HG03103 (cell line): ENCODE results near the gene HSPA12A.

Source experiments
- ATAC-seq: cut with Tn5 transposase; IDR thresholded peaks from one replicate; pipeline ENCODE4 v1.9.1; 2021; ENCODE audit warnings: low read depth; ENCODE audit not compliant: unreplicated experiment

The HSPA12A gene

DNA sequence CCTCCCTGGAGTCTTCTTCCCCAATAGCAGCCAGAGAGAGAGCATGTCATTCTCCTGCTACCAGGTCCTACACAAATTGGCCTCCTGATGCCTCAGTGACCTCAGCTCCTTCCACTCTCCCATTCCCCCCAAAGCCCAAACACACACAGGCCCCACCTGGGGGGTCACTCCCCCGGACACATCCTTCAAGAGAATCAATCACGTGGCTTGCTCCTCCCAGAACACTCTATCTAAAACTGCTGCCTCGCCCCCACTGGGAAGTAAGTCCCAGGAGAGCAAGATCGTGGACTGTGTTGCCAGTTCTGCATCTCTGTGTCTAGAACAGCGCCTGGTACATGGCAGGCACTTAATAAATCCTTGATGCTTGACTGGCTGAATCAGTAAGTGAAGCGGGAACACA, 2.5 kb upstream of the HSPA12A start:
- ATAC-seq: no peak

DNA sequence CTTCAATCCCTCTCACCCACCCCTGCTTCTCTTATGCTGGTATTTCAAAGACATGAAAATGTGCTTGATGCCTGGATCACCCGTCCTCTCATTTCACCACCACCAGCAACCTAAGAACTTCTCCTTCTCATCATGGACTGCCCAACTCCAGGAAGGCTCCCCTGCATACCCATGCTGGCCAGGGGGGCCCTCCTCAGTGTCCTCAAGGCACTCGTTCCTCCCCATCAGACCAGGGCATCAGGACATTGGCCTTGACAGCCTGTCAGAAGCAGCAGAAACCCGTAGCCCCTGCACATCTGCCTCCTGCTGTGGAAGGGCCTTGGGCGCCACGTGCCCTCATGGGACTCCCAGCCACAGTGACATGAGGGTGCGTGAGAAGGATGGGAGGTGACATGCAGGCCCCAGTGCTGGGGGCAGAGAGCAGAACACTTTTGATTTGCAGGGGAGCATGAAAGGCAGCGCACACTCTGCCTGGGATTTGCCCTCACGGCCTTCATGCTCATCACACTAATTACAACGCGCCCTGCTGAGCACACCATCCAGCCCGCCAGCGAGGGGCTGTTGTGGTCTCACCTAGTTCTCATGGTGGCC, 1.9 kb upstream of the HSPA12A start:
- no peak for ATAC-seq

GRCh38 chr10:116743266-116744064, 1.1 kb upstream of the HSPA12A start:
- ATAC-seq: no peak

GRCh38 chr10:116741391-116742351, 695 bp downstream of the HSPA12A start:
- ATAC-seq: peak; percentile 2

GRCh38 chr10:116740971-116741370, 1.4 kb downstream of the HSPA12A start:
- ATAC-seq: no peak

DNA sequence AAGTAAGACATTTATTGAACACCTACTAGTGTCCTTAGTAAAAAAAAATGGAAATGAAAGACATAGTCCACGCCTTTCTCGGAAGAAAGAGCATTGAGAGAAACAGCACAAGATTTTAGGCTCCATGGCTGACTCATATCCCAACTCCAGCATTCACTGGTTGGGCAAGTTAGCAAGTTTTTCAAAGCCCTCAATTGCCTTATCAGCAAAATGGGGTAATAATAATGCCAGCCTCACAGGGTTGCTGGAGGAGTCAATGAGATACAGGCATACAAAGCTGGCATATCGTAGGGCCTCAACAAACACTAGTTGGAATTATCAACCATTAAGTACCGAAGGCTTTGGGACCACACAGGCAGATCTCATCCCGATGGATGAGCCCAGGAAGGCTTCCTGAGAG, 4.0 kb downstream of the HSPA12A start:
- no peak for ATAC-seq

GRCh38 chr10:116737627-116738327, 4.6 kb downstream of the HSPA12A start:
- no peak for ATAC-seq

DNA sequence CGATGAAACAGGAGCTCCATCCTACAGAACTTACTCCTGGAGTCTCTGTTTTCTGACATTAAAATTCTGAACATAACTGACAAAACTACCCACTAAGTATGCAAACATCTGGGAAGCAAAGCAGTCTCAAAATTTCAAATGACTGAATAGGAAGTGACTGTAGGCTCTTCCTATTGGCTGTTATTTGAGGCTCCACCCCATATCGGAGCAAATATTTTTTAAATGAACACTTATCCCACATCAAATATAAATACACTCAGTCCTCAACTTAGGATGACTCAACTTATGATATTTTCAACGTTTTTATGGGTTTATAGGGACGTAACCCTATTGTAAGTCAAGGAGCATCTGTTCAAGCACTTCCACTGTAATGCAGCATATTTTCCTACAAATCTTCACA, 8.8 kb downstream of the HSPA12A start:
- ATAC-seq: no peak

DNA sequence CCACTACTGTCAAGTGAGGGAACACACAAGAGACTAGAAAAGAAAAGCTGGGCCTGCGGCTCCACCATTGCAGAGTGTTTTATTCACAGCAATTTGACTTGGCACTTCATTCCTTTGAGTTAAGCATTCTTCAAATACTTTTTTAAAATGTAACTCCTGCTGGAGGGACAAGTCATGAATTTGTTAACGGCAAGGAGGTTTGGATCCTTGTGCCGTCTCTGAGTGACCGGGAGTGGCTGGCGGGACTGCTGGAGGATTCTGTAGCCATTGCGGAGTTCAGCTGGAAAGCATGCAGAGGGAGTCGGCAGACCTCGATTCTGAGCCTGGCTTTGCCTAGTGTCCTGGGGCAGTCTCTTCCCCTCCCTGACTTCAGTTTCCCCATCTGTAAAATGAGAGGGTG, 9.8 kb downstream of the HSPA12A start:
- no peak for ATAC-seq

DNA sequence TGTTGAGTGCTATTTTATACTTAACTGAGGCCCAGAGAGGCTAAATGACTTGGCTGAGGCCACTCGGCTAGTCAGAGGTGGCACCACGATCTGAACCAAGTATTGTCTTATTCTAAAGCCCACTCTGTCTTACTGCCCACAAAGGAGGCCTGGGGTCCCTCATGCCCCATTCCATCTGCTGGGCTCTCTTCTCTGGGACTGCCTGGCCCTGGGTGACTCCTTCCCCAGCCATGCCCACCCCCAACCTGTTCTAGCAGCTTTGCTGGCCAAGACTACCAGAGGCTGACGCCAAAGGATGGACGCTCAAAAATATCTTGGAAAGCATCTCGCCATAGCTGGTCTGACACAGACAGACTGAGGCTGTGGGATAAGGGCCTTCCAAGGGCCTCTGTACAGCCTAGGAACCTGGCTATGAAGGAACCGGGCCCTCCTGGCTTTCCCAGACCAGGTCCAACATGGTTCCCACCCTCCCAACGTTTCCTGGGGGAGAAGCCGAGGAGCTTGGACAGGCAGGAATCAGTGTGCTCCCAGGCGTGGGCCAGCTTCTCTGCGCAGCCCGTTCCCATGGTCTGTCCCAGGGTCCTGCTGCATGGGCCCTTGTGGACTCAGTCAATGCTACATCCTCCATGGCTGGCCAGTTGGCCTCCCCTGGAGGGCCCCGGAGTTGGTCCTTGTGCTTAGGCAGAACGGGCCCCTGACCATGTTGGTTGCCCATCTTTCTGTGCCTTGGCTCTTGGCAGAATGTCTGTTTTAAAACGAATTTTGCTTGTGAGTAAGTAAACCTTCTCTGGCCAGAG, 11.7 kb downstream of the HSPA12A start:
- no peak for ATAC-seq

DNA sequence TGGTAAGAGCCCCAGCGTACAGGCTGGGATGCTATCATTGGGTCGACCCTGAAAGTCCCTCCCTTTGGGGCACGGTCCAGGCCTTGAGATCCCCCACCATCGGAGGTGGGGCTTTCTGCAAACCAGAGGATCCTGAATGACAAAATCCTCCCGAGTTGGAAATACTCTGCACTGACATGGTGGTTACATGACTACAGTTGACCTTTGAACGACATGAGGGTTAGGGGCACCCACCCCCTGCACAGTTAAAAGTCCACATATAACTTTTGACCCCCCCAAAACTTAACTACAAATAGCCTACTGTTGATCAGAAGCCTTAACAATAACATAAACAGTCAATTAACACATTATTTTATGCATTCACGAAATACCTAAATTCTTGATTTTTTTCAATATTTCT, 13.1 kb downstream of the HSPA12A start:
- no peak for ATAC-seq

DNA sequence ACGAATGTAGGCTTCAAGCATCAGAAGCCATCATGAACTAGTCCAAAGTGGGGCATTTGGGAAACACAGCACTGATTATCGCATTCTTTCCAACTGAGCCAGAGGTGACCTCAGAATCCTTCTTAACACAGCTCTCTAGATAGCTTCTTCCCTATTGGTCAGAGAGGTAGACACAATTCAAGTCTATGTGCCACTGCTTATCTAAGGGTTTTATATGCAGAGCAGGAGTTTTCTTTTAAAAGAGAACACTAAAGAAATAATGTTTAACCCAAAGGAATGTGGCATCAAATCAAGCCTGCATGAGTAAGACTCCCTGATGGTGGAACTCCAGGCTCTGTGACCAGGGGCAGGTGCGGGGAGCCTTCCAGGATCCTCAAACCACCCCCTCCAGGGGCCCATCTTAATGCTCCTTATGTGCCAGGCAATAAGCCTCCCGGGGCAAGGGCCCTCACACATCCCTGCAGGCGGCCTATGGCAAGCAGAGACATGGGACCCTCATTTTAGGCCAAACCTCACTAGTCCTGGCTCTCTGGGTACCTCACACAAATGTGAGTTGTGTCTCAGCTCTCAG, 13.8 kb downstream of the HSPA12A start:
- ATAC-seq: no peak

- no peak for ATAC-seq
These were observed 18.7 kb downstream of the HSPA12A start for GRCh38 chr10:116723428-116724281.

DNA sequence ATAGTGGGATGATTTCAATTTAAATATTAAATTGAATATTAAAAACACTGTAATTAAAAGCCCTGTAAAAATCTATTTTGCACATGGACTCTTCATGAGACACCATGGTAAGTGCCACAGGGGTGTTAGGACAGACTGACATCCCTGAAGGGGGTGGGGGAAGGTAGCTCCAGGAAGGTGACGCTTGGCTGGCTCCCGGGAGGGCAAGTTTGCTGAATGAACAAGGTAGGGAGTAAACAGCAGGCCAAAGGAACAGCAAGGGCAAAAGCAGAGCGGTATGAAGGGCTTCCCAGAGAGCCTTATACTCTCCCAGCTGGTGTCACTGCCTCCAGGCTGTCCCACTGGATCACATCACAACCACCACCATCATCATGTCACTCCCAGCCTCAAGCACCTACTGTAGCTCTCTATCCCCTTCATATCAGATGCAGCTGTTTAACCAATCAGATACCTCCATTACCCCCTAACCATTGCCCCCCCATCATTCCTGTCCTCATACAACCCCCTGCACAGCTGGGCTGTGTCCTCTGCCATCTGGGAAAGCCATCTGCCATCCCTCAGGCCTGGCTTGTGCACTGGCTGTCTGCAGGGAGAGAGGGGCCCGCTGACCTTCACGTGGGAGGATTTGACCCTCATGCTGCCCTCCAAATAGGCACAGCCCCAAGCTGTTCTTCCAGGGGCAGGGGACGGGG, 19.5 kb downstream of the HSPA12A start:
- no peak for ATAC-seq

DNA sequence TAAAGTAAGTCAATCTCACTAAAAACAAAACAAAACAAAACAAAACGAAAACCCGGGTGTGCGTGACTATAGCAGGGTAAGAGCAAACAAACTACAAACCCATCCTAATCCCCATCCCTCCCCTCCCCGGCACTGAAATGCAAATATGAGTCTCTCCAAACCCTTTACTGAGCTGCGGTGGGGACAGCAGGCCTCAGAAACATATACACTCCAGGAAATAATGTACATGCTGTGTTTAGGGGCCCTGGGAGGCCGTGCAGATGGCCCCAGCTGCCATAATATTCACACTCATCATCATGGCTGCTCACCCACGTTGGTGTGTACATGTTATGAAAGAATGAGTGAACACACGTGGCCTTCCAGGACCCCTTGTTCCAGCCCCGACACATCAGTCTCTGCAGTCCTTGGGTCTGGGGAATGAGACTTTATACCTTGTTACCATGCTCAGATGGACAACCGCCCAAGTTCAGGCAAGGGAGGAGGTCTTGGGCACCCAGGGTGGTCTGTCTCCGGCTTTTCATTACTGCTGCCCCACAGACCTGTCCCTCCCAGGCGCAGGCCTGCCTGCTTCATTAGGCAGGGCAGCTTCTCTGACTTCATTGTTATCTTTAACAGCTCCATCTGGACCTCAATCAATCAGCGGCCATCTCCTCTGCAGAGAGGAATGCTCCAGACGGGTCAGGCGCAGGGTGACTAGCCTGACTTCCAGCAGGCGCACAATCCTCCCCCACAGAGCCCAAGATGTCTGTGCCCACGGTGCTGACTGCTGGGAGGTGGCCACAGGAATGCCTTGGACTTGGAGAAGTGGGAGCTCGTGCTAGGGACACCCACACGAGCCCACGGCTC, 20.6 kb downstream of the HSPA12A start:
- no peak for ATAC-seq

DNA sequence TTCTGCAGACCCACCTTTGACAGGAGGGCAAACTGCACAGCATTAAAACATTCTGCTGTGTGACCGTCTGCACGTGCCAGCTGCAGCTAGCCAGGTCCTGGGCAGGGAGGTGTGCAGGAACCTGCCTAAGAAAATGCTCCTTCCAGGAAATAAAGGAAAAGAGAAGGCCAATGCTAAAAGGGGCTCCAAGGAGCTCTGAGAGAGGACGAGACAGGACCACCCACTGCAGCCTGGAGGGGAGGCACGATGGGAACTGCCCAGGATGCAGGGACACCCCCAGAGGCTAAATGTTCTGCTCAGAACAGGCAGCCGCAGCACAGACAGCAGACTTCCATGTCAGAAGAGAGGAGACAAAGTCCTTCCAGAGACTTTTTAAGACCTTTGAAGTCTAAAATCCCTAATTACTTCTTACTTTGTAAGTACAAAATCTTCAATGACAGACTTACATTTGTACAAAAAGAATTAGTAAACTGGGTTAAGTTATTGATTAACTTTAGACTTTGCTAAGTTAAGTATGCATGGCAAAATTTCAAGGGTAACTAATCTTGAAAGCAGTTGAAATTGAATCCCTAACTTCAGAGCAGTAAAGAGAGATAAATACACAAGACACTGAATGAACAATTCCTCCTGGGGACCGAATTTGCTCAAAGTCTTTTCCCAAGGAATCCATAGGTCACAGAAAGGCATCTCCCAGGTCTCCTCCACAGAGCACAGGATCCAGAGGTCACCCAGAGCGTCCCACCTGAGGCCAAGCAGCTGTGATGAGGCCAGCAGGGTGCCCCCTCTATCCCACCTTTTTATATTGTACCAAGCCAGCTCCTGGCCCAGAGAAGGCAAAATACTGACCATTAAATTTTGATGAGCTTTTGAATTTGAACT, 21.5 kb downstream of the HSPA12A start:
- ATAC-seq: no peak
